Activated effector memory CD4-positive, alpha-beta T cell treated with anti-CD3 and anti-CD28 coated beads, Interleukin-2, amount 50 U/mL, for 16 hours (primary cell): ENCODE measurements around the gene USP6.
"Not testable (repeated sequence)": the region's sequence is repeated elsewhere in the genome, so short reads cannot be mapped to it uniquely, and the experiment has no call there.

Experiments
- DNase-seq: peaks from one replicate; pipeline ENCODE4 v3.0.0-alpha.2; 2020

Gene USP6

GRCh38 chr17:5115673-5116651 is at the start of gene USP6:
Gene USP6, plus strand, starts transcription at chr17:5116032. Its CDS starts 14,336 bp downstream, at chr17:5130368.
- no peak for DNase-seq

- no peak for DNase-seq
These were observed 47.6 kb upstream of the USP6 start for GRCh38 chr17:5068236-5068635.

GRCh38 chr17:5069724-5070123 is 46.1 kb upstream of the USP6 start:
- no peak for DNase-seq

- DNase-seq = not testable (repeated sequence)
These were observed 40.4 kb upstream of the USP6 start for GRCh38 chr17:5075472-5075871.

- DNase-seq = not testable (repeated sequence)
These were observed 38.6 kb upstream of the USP6 start for GRCh38 chr17:5077275-5077674.

GRCh38 chr17:5077781-5078105 is 38.1 kb upstream of the USP6 start:
- no peak for DNase-seq

GRCh38 chr17:5078106-5079028 is 37.5 kb upstream of the USP6 start, which contains the start of gene ZFP3:
Gene ZFP3, plus strand, starts transcription at chr17:5078467. Its CDS starts 13,038 bp downstream, at chr17:5091505.
- DNase-seq = peak; percentile 90

GRCh38 chr17:5080591-5080990 is 35.2 kb upstream of the USP6 start:
- no peak for DNase-seq

GRCh38 chr17:5092218-5093010 is 23.4 kb upstream of the USP6 start:
- no peak for DNase-seq

GRCh38 chr17:5096731-5097100 is 19.1 kb upstream of the USP6 start:
- DNase-seq = no peak

- DNase-seq = no peak
These were observed 18.6 kb upstream of the USP6 start for GRCh38 chr17:5097101-5097834.

GRCh38 chr17:5099271-5099670 is 16.6 kb upstream of the USP6 start:
- DNase-seq = no peak

- no peak for DNase-seq
These were observed 15.0 kb upstream of the USP6 start for GRCh38 chr17:5100832-5101231.

GRCh38 chr17:5110816-5111215 is 5.0 kb upstream of the USP6 start:
- DNase-seq = no peak

GRCh38 chr17:5111402-5112204 is 4.2 kb upstream of the USP6 start, which contains the start of gene ZNF232:
Gene ZNF232, minus strand, starts transcription at chr17:5111878. Its CDS starts 56 bp downstream, at chr17:5111822.
- DNase-seq = peak; percentile 96

- DNase-seq = peak; percentile 61
These were observed 2.4 kb downstream of the USP6 start for GRCh38 chr17:5118219-5118618.

- no peak for DNase-seq
These were observed 4.2 kb downstream of the USP6 start for GRCh38 chr17:5120036-5120435.

GRCh38 chr17:5120436-5121185 is 4.8 kb downstream of the USP6 start:
- peak; percentile 45 for DNase-seq

GRCh38 chr17:5121186-5121841 is 5.5 kb downstream of the USP6 start:
- DNase-seq = peak; percentile 38

- peak; percentile 54 for DNase-seq
These were observed 6.2 kb downstream of the USP6 start for GRCh38 chr17:5122056-5122455.
